ENCODE data around the gene UBC. TPM values are rescaled to one million over a fixed set of nuclear protein-coding genes. Genes with fewer than 3 reads are reported as not detected.
"Not testable (repeated sequence)": the region's sequence is repeated elsewhere in the genome, so short reads cannot be mapped to it uniquely, and the experiment has no call there.

Gene UBC
- total RNA-seq, 1 experiment from 2014 or later: 1,053 TPM

DNA sequence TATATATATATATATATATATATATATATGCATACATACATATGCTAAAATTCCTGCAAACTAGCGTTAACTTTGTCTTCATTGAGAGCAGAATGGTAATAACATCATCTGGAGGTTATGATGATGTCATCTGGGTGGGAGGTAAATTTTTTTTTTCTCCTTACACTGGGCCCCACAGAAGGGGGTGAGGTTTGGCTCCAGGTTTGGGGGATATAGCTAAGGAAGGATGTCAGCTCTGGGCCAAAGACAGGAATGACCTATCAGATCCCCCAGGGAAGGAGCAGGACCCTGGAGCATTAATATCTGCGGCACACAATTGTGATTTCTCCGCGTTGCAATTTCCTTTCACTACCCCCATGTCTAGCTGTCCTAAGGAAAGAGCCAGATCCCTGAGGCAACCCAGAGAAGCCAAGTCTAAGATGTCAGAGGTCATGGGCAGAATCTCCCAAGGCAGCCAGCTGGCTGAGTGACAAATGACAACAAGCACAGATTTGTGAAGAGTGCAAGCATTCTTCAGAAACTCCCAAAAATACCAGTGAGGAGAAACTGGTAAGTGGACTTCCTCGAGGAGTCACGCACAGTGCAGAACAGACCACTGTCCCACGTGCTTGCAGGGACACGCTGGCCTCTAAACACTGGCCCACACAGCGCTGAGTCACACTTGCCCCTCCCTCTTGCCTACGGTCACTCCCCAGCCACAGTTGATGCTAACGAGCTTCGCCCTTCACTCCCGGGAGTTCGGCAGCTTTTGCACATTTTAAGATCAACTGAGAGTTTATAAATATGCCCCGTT lies 9.9 kb downstream of the UBC start:
- no peaks in the 10 kb centered on the region for H3K27me3 ChIP-seq (replicated peaks; ENCODE audit: insufficient read depth, low read depth, low read length, poor library complexity)
- BruUV-seq (replicated peaks): no TSS peak
- H3K4me3 ChIP-seq (ENCODE audit: low read depth, low read length, poor library complexity, severe bottlenecking): no peak overlapping the region
- intact Hi-C loops (cut with micrococcal nuclease; ENCODE audit: unreplicated experiment): loop anchor here (10.0 kb wide), 1 partner anchor 870 kb away; no protein-coding TSS in a partner anchor
- H3K9me3 ChIP-seq (ENCODE audit: low read depth, low read length, poor library complexity, severe bottlenecking): no peaks in the 10 kb centered on the region
- TF ChIP-seq EZH2 (IDR thresholded peaks at IDR 0.05; ENCODE audit: borderline replicate concordance, low read depth, low read length, poor library complexity, severe bottlenecking): no peak
- TF ChIP-seq, protein P1, sequence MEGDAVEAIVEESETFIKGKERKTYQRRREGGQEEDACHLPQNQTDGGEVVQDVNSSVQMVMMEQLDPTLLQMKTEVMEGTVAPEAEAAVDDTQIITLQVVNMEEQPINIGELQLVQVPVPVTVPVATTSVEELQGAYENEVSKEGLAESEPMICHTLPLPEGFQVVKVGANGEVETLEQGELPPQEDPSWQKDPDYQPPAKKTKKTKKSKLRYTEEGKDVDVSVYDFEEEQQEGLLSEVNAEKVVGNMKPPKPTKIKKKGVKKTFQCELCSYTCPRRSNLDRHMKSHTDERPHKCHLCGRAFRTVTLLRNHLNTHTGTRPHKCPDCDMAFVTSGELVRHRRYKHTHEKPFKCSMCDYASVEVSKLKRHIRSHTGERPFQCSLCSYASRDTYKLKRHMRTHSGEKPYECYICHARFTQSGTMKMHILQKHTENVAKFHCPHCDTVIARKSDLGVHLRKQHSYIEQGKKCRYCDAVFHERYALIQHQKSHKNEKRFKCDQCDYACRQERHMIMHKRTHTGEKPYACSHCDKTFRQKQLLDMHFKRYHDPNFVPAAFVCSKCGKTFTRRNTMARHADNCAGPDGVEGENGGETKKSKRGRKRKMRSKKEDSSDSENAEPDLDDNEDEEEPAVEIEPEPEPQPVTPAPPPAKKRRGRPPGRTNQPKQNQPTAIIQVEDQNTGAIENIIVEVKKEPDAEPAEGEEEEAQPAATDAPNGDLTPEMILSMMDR (conservative IDR thresholded peaks at IDR 0.05; ENCODE audit: low read depth, low read length): no peak
- no peaks in the 10 kb centered on the region for H3K36me3 ChIP-seq (ENCODE audit: insufficient read depth, low read length, poor library complexity, severe bottlenecking)
- DNase-seq (ENCODE audit: low spot score): no peak
- CTCF ChIA-PET: interaction anchor here (0.9 kb wide), 1 partner anchor 36 kb away, joined by 3 read pairs; no protein-coding TSS in a partner anchor
- POLR2A ChIA-PET (ENCODE audit: low non-redundant PET): no interaction called here
- no peak overlapping the region for H3K27ac ChIP-seq (ENCODE audit: low read depth, low read length, poor library complexity, severe bottlenecking)
- peaks cover 8% of the 10 kb centered on the region for H3K4me1 ChIP-seq (ENCODE audit: insufficient read depth, low read length, poor library complexity, severe bottlenecking)

DNA sequence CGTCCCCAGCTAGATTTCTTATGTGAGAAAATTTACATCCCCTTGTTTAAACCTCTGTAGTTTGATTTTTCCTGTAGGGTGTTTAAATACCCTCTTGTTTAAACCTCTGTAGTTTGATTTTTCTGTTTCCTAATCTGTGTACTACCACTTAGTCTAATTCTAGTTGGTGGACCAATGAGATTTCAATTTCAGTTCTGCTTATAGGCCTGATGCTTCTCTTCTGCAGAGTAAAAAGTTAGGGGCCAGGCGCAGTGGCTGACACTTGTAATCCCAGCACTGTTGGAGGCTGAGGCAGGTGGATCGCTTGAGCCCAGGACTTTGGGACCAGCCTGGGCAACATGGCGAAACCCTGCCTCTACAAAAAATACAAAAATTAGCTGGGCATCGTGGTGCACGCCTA lies 11.5 kb downstream of the UBC start:
- Histone ChIP-seq H3K36me3 (ENCODE audit: insufficient read depth, low read length, poor library complexity, severe bottlenecking) (no peaks in the 10 kb centered on the region), H3K27me3 (replicated peaks; ENCODE audit: insufficient read depth, low read depth, low read length, poor library complexity) (no peaks in the 10 kb centered on the region), H3K9me3 (ENCODE audit: low read depth, low read length, poor library complexity, severe bottlenecking) (no peaks in the 10 kb centered on the region), H3K27ac (ENCODE audit: low read depth, low read length, poor library complexity, severe bottlenecking) (no peak overlapping the region), H3K4me3 (ENCODE audit: low read depth, low read length, poor library complexity, severe bottlenecking) (no peak overlapping the region), H3K4me1 (ENCODE audit: insufficient read depth, low read length, poor library complexity, severe bottlenecking) (peaks cover 17% of the 10 kb centered on the region)
- TF ChIP-seq, protein P1 (conservative IDR thresholded peaks at IDR 0.05; ENCODE audit: low read depth, low read length): no peak
- no peak for TF ChIP-seq EZH2 (IDR thresholded peaks at IDR 0.05; ENCODE audit: borderline replicate concordance, low read depth, low read length, poor library complexity, severe bottlenecking)
- intact Hi-C loops (cut with micrococcal nuclease; ENCODE audit: unreplicated experiment): loop anchor here (10.0 kb wide), 1 partner anchor 868 kb away; no protein-coding TSS in a partner anchor
- no peak for DNase-seq (ENCODE audit: low spot score)
- ChIA-PET POLR2A (ENCODE audit: low non-redundant PET) (no interaction called here), CTCF (no interaction called here)
- no TSS peak for BruUV-seq (replicated peaks)

DNA sequence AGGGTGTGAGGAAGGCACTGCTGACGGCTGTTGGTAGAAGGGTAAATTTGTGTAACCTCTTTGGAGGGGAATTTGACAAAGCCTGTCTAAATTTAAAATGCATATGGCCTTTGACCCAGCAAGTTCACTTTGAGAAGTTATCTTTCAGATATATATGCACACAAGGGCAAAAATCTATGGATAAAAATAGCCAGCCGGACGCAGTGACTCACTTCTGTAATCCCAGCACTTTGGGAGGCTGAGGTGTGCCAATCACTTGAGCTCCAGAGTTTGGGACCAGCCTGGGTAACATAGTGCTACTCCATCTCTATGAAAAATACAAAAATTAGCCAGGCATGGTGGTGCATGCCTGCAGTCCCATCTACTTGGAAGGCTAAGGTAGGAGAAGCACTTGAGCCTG lies 13.4 kb downstream of the UBC start:
- no peaks in the 10 kb centered on the region for H3K9me3 ChIP-seq (ENCODE audit: low read depth, low read length, poor library complexity, severe bottlenecking)
- peaks cover 17% of the 10 kb centered on the region for H3K4me1 ChIP-seq (ENCODE audit: insufficient read depth, low read length, poor library complexity, severe bottlenecking)
- no peak overlapping the region for H3K4me3 ChIP-seq (ENCODE audit: low read depth, low read length, poor library complexity, severe bottlenecking)
- no TSS peak for BruUV-seq (replicated peaks)
- ChIA-PET CTCF (interaction anchor here (0.6 kb wide), 1 partner anchor 995 kb away, joined by 4 read pairs; no protein-coding TSS in a partner anchor), POLR2A (ENCODE audit: low non-redundant PET) (no interaction called here)
- H3K36me3 ChIP-seq (ENCODE audit: insufficient read depth, low read length, poor library complexity, severe bottlenecking): no peaks in the 10 kb centered on the region
- H3K27me3 ChIP-seq (replicated peaks; ENCODE audit: insufficient read depth, low read depth, low read length, poor library complexity): no peaks in the 10 kb centered on the region
- intact Hi-C loops (cut with micrococcal nuclease; ENCODE audit: unreplicated experiment): loop anchor here (10.0 kb wide), 1 partner anchor 866 kb away; no protein-coding TSS in a partner anchor
- no peak overlapping the region for H3K27ac ChIP-seq (ENCODE audit: low read depth, low read length, poor library complexity, severe bottlenecking)
- no peak for DNase-seq (ENCODE audit: low spot score)
- TF ChIP-seq, protein P1 (conservative IDR thresholded peaks at IDR 0.05; ENCODE audit: low read depth, low read length): no peak
- no peak for TF ChIP-seq EZH2 (IDR thresholded peaks at IDR 0.05; ENCODE audit: borderline replicate concordance, low read depth, low read length, poor library complexity, severe bottlenecking)

DNA sequence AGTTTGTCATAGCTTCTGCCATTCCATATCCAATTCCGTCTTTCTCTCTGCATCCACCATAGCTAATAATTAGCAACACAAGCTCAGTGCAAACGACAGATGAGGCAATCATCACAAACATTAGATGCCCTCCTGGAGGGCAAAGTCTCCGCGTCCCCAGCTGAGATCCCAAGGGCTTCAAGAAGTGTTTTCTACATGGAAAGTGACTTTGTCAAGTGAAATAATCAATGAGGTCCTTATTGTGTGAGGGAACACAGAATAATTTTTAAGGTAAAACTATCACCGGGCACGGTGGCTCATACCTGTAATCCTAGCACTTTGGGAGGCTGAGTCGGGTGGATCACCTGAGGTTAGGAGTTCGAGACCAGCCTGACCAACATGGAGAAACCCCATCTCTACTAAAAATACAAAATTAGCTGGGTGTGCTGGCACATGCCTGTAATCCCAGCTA lies 14.1 kb downstream of the UBC start:
- BruUV-seq (replicated peaks); POLR2A ChIA-PET (ENCODE audit: low non-redundant PET); H3K9me3 ChIP-seq (ENCODE audit: low read depth, low read length, poor library complexity, severe bottlenecking); H3K36me3 ChIP-seq (ENCODE audit: insufficient read depth, low read length, poor library complexity, severe bottlenecking); H3K27ac ChIP-seq (ENCODE audit: low read depth, low read length, poor library complexity, severe bottlenecking); H3K27me3 ChIP-seq (replicated peaks; ENCODE audit: insufficient read depth, low read depth, low read length, poor library complexity); H3K4me3 ChIP-seq (ENCODE audit: low read depth, low read length, poor library complexity, severe bottlenecking); DNase-seq (ENCODE audit: low spot score): not testable (repeated sequence)
- intact Hi-C loops (cut with micrococcal nuclease; ENCODE audit: unreplicated experiment): loop anchor here (10.0 kb wide), 1 partner anchor 866 kb away; no protein-coding TSS in a partner anchor
- H3K4me1 ChIP-seq (ENCODE audit: insufficient read depth, low read length, poor library complexity, severe bottlenecking): peaks cover 17% of the 10 kb centered on the region
- CTCF ChIA-PET: interaction anchor here (0.6 kb wide), 1 partner anchor 995 kb away, joined by 4 read pairs; no protein-coding TSS in a partner anchor

Measured in A673 (cell line).